ENCODE measurements around the gene ODF4.

The ODF4 gene, protein sequence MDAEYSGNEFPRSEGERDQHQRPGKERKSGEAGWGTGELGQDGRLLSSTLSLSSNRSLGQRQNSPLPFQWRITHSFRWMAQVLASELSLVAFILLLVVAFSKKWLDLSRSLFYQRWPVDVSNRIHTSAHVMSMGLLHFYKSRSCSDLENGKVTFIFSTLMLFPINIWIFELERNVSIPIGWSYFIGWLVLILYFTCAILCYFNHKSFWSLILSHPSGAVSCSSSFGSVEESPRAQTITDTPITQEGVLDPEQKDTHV

DNA sequence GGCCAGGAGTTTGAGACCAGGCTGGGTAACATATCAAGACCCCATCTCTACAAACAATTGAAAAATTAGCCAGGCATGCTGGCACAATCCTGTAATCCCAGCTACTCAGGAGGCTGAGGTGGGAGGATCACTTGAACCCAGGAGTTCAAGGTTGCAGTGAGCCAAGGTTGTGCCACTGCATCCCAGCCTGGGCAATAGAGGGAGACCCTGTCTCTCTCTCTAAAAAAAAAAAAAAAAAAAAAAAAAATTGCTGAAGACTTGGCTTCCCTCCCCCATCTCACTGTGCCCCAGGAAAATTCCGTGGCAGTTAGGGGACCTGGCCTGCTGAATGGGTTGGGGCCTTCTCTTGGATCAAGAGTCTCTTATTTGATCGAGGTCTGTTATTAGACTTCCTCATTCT lies at the start of gene ODF4:
ODF4 (plus strand) TSS at position 301 of the 400 bp plus-strand sequence. CDS start 212 bp downstream, outside the sequence.
- DNase-seq (ENCODE audit: low spot score), result no peak

DNA sequence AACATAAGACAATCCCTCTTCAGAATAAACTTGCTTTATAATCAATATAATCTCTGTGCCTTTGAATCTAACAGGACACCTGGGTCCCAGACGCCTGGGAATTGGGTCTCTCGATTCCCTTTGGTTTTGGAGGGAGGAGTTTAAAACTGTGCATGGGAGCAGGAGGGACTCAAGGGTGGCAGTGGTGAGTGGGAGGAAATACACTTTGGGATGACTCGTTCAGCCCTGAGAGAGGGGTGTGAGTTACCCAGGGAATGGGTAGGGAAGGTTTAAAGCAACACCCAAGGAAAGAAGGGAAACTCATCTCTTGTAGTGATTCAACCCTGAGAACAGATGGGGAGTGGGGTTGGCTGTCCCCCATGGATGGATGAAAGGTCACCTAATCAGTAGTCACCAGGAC lies 49.6 kb upstream of the ODF4 start:
- no peak for DNase-seq (ENCODE audit: low spot score)

DNA sequence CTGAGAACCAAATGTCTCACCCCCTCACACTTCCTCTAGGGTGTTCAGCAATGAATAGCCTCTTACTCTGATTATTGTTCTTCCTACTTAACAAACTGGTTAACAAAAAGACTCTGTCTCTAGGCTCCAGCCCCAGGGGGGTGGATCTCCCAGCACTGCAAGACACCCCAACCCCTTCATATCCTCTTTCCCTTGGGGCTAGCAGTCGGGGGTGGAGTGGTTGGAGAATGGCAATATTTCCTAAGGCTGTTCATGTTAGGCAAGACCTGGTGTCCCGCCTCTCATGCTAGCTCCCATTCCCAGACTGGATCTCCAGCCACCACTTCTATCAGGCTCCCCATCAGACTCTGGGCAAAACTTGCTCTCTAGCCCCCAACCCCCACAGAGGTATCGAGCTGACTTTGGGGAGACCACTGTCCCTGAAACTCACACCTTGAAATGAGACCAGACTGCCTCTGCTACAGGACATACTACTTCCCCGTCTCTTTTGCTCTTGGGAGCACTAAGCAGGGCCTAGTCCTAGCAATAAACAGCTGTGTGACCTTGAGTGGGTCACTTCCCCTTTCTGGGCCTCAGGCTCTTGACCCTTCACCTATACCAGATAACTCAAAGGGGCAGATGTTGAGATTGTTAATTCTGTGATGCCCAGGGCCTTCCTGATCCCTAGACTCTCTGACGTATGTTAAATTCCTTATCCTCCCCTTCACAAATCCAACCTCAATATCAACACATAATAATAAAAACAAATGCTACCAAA lies 46.8 kb upstream of the ODF4 start:
- DNase-seq (ENCODE audit: low spot score), result no peak

GRCh38 chr17:8294361-8294760 lies 45.3 kb upstream of the ODF4 start:
- DNase-seq (ENCODE audit: low spot score), result no peak

DNA sequence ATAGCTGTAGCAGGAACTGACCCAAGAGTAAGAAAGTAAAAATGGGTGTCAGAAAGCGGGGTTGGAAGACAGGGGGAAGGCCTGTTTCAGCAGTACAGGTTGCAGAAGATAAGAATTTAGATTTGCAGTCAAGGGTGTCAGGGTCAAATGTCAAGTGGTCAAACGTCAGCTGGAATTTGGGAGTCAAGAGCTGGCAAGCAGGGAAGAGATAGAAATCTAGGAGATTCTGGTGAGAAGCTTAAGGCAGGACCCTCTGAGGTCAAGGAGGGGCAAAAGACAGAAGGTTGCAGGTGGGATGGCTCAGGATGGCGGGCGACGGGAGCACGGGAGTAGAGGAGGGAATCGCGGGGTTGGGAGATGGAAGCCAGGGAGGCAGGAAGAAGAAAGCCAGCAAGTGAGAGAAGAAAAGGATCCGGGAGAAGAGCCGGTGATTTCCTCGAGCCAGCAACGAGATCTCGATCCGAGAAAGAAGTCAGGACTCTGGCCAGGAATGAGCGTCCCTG lies 44.8 kb upstream of the ODF4 start:
- DNase-seq (ENCODE audit: low spot score), result no peak

DNA sequence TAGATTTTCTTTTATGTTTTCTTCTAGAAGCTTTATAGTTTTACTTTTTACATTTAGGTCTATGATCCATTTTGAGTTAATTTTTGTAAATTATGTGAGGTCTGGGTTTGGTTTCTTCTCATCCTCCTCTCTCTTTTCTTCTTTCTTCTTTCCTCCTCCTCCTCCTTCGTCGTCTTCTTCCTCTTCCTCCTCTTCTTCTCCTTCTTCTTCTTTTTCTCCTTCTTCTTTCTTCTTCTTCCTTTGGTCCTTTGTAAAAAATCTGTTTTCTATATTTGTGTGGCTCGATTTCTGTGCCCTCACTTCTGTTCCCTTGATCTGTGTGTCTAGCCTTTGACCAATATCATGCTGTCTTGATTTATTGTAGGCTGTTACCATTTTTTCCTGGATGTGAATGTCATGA lies 39.4 kb upstream of the ODF4 start:
- no peak for DNase-seq (ENCODE audit: low spot score)

GRCh38 chr17:8300627-8301242 lies 38.9 kb upstream of the ODF4 start:
- DNase-seq (ENCODE audit: low spot score), result peak; percentile 75

- no peak for DNase-seq (ENCODE audit: low spot score)
Observed at GRCh38 chr17:8310601-8311123, 29.0 kb upstream of the ODF4 start.

GRCh38 chr17:8311131-8311790 lies 28.4 kb upstream of the ODF4 start:
- DNase-seq (ENCODE audit: low spot score), result no peak

DNA sequence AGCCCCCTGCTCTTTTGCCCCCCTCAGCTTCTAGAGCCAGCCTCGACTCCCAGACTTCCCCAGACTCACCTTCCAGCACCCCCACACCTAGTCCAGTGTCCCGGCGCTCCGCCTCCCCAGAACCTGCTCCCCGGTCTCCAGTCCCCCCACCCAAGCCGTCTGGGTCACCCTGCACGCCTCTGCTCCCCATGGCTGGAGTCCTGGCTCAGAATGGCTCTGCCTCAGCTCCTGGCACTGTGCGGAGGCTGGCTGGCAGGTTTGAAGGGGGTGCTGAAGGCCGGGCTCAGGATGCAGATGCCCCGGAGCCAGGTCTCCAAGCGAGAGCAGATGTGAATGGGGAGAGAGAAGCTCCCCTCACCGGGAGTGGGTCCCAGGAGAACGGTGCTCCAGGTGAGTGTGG lies 27.4 kb upstream of the ODF4 start:
- no peak for DNase-seq (ENCODE audit: low spot score)

DNA sequence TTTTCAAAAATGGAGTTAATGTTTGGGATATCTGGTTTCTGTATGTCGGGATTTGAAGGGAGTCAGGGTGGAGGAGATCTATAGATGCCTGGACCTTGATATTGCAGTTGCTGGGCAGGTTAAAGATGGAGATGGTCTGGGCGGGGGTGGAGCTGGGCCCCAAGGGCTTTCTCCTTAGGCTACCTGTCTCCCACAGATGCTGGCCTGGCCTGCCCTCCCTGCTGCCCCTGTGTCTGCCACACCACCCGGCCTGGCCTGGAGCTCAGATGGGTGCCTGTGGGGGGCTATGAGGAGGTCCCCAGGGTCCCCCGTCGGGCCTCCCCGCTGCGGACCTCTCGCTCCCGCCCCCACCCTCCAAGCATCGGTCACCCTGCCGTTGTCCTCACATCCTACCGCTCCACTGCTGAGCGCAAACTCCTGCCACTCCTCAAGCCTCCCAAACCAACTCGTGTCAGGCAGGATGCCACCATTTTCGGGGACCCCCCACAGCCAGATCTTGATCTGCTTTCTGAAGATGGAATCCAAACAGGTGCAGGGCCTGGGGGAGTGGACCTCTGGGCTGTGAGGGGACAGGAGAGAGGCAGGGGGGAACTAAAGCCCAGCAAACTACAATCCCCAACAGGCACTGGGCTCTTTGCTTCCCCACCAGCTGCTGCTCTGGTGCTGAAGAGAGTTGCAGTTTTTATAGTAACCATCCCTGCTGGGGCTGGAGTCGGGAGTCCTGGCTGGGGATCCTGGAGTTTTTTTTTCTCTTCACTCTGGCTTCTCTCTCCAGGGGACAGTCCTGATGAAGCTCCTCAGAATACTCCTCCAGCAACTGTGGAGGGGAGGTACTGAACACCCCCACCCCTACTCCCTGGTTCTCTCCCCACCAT lies 26.7 kb upstream of the ODF4 start:
- no peak for DNase-seq (ENCODE audit: low spot score)

GRCh38 chr17:8314797-8315763 lies 24.6 kb upstream of the ODF4 start:
- no peak for DNase-seq (ENCODE audit: low spot score)

DNA sequence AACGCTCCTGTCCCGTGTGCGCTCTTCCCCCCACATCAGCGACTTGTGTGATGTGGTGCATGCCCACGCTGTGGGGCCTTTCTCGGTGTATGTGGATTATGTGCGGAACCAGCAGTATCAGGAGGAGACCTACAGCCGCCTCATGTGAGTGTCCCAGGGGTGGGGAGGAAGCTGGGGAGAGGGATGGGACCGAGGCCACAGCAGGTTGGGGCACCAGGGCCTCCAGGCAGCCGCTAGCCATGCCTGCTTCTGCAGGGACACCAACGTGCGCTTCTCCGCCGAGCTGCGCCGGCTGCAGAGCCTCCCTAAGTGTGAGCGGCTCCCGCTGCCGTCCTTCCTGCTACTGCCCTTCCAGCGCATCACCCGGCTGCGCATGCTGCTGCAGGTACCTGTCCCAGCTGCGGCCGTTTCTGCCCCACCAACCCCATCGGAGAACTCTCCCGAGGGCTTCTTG lies 23.8 kb upstream of the ODF4 start:
- DNase-seq (ENCODE audit: low spot score), result no peak

DNA sequence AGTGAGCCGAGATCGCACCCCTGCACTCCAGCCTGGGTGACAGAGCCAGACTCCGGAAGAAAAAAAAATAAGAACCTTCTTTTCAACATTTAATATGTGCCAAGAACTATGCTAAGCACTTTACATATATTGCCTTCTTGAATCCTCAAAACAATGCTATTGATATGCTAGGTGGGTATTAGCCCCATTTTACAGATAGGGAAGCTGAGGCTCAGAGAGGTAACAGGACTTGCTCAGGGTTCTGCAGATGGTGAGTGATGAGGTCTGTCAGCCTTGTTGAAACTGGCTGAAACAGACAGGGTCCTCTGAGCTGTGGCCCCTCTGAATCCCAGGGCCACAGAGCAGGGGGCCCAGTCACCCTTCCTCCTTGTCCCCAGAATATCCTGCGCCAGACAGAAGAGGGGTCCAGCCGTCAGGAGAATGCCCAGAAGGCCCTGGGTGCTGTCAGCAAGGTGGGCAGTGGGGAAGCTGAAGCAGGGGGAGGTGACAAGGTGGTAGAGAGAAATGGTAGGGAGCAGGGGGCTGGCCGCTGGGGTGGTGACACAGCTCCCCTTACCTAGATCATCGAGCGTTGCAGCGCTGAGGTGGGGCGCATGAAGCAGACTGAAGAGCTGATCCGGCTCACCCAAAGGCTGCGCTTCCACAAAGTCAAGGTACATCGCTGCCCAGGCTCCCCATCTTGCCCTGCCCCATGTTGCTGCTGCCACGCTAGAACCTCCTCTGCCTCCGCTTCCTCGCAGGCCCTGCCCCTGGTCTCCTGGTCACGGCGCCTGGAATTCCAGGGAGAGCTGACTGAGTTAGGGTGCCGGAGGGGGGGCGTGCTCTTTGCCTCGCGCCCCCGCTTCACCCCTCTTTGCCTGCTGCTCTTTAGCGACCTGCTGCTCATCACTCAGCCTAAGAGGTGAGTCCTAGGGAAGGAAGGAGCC lies 21.4 kb upstream of the ODF4 start:
- no peak for DNase-seq (ENCODE audit: low spot score)

DNA sequence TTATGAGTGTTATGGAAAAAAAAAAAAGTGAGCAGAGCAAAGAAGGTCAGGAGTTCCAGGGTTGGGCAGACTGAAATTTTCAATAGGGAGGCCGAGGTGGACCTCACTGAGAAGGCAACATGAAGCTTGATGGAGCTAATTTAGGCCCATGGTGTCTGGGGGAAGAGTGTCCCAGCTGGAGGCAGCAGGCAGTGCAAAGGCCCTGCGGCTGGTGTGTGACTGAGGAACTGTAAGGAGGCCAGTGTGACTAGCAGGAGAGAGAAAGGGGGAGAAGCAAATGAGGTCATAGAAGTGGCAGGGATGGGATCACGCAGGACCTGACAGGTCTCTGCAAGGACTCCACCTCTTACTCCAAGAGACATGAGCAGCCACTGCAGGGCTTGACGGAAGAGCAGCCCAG lies 19.4 kb upstream of the ODF4 start:
- no peak for DNase-seq (ENCODE audit: low spot score)

GRCh38 chr17:8320990-8321389 lies 18.6 kb upstream of the ODF4 start:
- no peak for DNase-seq (ENCODE audit: low spot score)

- no peak for DNase-seq (ENCODE audit: low spot score)
Observed at GRCh38 chr17:8322061-8322460, 17.6 kb upstream of the ODF4 start.

GRCh38 chr17:8324132-8324531 lies 15.5 kb upstream of the ODF4 start:
- DNase-seq (ENCODE audit: low spot score), result no peak

DNA sequence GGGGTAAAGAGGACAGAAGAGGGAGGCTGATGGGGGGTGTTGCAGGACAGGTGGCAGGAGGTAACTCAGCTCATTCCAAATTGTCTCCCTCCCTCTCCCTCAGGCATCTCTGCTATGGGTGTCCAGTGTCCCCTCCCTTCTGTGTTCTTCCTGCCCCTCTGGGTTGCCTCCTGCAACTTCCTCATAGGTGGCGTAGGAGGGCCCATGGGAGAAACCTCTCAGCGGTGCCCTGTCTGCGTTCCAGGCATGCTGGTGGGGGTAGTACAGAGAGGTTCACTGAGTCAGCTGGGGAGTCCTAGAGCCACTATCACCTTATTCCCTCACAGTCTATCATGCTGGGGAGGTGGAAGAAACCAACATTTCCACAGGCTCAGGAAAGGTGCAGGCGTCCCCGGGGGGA lies 14.7 kb upstream of the ODF4 start:
- no peak for DNase-seq (ENCODE audit: low spot score)
